Stimulated activated CD4-positive, alpha-beta T cell treated with anti-CD3 and anti-CD28 coated beads, TNF-alpha, amount 100 ng/mL, for 24 hours (primary cell): ENCODE data around the gene PNPLA7.
"Not testable (repeated sequence)": the region's sequence is repeated elsewhere in the genome, so short reads cannot be mapped to it uniquely, and the experiment has no call there.

Experiments
- DNase-seq, 3 experiments: peaks; one replicate each; pipeline ENCODE4 v3.0.0-alpha.2; 2020; ENCODE audit warnings: low read depth in 3 of 3

The PNPLA7 gene

DNA sequence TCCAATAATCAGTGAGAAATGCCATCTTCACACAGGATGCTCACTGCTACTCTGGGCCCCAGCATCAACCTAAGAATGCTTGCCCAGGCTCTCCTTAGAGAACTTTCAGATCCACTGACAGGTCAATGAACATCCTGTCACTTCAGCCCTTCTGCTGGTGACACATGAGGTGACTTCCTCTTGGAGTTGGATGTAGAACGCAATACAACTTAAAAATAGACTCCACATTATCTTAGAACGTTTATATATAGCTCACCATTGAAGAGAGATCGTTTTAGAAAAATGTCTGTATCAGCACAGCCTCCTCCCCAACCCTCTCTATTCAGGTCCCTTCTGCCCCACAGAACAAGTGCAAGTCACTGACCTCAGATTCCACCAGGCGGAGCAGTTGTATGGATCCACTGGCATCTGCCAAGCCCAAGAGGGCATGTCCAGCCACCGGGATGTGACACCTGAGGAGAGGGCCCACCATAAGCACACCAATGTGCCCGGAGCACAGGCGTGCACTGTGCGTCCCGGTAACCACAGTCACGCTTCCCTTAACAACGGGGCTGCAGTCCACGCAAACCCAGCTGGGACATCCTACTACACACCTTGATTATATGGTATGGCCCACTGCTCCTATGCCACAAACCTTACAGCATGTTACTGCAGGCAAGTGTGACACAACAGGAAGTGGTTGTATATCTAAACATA lies 25.7 kb upstream of the PNPLA7 start:
- no peak for DNase-seq

DNA sequence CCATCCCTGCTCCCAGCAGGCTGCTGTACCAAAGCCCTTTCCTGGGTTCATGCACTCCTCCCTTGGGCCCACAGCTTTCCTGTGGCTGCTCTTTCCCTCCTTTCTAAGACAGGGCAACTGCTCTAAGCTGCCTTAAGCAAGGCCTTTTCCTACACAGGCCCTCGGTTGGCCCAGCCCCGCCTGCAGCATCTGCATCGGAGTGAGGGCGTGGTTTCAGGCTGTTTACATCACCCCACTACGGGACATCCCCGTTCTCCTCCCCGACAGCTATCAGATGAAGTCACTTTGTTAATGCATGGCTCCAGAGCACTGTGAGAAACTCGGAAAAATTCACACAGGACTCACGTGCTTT lies 25.1 kb upstream of the PNPLA7 start:
- no peak for DNase-seq

- DNase-seq = no peak
Measured at GRCh38 chr9:137574192-137574591, 24.0 kb upstream of the PNPLA7 start.

DNA sequence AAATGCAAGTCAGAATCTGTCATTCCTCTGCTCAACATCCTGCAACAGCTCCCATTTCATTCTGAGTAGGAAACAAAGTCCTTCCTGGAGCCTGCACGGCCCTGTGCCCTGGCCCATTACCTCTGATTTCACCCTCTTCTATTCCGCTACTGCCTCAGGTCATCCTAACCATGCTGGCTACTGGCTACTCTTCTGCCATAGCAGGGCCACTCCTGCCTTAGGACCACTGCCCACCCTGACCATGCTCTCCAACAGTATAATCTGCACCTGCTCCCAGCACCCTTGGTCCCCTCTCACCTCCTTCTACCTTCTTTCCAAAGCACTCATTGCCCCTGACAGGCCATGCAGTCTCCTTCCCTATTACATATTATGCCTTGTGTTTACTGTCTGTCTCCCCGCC lies 20.4 kb upstream of the PNPLA7 start:
- no peak for DNase-seq

- DNase-seq = no peak
Measured at GRCh38 chr9:137569609-137570203, 19.5 kb upstream of the PNPLA7 start.

- DNase-seq = not testable (repeated sequence)
Measured at GRCh38 chr9:137568445-137568844, 18.2 kb upstream of the PNPLA7 start.

- DNase-seq = no peak
Measured at GRCh38 chr9:137564817-137565411, 14.7 kb upstream of the PNPLA7 start.

DNA sequence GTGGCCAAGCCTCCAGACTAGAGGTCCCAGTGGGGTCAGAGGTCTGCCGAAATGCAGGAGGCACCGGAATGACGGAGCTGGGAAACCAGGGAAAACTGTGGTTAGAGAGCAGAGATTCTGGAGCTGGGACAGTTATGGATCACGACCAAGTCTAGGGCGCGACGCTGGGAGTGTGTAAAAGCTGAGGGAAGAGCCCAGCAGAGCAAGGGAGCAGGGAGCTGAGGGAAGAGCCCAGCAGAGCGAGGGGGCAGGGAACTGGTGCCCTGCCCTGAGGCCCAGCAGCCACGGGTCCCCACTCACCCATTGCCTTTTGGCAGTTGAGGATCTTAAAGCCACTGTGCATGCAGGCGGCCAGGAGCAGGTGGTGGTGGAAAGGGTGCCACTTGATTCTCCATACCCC lies 13.9 kb upstream of the PNPLA7 start:
- no peak for DNase-seq

DNA sequence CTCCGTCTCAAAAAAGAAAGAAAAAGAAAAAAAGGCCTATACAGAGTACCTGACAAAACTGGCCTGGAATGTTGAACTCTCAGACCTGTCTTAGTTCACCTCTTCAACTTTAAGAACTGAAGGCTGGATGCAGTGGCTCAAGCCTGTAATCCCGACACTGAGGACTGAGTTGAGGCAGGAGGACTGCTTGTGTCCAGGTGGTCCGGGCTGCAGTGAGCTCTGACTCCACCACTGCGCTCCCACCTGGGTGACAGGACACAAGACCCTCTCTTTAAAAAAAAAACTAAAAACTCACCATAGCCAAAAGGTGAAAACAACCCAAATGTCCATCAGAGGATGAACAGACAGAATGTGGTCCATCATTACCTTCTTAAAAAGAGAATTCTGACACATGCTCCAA lies 7.9 kb upstream of the PNPLA7 start:
- DNase-seq = no peak

DNA sequence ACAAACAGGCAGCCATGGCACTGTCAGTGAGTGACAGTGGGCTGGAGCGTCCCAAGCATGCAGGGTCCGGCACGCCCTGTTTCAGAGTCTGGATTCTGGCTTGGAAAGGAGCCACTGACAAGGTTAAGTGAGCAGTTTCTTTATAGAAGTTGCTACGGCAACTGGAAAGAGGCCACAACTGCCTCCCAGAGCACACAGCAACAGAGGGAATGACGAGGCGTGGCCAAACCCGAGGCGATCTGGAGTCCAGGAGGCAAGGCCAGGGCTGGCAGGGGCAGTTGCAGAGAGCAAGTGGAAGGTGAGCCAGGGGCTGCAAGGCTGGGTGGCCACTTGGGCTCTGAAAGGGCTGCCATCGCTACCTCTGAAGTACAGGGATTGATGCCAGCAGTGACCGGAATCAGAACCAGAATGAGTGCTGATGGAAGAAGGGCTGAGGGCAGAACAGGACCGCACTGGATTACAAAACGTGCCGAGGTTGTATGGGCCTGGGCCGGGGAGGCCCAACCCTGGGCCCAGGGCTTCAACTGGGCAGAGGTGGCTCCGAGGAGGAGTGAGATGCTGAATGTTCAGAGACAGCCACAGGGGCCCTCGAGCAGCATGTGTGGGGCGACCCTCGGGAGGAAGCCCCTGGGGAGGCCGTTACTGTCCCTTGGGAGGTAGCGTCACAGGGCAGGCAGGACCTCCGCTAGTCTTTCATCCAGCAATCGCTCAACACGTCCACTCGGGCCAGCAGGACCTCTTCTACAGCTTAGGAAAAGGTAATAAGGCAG lies 6.1 kb upstream of the PNPLA7 start:
- DNase-seq = no peak

GRCh38 chr9:137555179-137555578 lies 5.0 kb upstream of the PNPLA7 start:
- no peak for DNase-seq

- DNase-seq = no peak
Measured at GRCh38 chr9:137554349-137554748, 4.1 kb upstream of the PNPLA7 start.

DNA sequence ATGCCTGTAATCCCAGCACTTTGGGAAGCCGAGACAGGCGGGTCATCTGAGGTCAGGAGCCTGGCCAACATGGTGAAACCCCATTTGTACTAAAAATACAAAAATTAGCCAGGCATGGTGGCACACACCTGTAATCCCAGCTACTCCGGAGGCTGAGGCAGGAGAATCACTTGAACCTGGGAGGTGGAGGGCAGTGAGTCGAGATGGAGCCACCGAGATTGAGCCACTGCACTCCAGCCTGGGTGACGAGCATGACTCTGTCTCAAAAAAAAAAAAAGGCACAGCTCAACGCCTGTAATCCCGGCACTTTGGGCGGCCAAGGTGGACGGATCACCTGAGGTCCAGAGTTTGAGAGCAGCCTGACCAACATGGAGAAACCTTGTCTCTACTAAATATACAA lies 3.5 kb upstream of the PNPLA7 start:
- not testable (repeated sequence) for DNase-seq

- DNase-seq = peak in 1 of 3 experiments; percentile 21
Measured at GRCh38 chr9:137552022-137552768, 2.0 kb upstream of the PNPLA7 start.

DNA sequence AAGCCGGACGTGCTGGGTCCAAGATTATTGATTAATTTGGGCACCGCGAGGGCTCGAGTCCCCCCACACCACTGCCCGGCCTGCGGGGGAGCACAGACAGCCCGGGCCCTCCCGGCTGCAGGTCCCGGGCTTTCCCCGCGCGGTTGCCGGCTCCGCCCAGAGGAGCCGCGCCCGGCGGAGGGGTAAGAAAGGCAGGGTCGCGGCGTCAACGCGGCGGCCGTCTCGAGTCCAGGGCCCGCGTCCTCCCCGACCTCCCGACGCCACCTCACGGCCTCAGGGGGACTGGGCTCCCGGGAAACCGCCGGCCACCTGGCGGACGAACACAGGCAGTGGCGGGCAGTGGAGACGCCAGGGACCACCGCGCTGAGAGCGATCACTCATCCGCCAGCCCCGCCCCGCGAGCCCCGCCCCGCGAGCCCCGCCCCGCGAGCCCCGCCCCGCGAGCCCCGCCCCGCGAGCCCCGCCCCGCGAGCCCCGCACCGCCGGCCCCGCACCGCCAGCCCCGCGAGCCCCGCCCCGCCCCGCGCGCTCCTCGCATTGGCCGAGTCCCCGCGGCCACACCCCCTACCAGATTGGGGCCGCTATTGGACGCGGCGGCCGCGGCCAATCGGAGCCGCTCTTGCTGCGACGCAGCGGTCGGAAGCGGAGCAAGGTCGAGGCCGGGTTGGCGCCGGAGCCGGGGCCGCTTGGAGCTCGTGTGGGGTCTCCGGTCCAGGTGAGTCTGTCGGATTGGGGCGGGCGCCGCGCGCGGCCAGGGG lies 1.2 kb upstream of the PNPLA7 start, which contains the start of gene MRPL41:
TSS of gene MRPL41 (plus strand) at position 616 of the 758 bp plus-strand sequence. CDS start 203 bp downstream, outside the sequence.
- DNase-seq = peak; percentile 79 to 89 (median 83)

GRCh38 chr9:137550958-137551263 lies 709 bp upstream of the PNPLA7 start:
- not testable (repeated sequence) for DNase-seq

DNA sequence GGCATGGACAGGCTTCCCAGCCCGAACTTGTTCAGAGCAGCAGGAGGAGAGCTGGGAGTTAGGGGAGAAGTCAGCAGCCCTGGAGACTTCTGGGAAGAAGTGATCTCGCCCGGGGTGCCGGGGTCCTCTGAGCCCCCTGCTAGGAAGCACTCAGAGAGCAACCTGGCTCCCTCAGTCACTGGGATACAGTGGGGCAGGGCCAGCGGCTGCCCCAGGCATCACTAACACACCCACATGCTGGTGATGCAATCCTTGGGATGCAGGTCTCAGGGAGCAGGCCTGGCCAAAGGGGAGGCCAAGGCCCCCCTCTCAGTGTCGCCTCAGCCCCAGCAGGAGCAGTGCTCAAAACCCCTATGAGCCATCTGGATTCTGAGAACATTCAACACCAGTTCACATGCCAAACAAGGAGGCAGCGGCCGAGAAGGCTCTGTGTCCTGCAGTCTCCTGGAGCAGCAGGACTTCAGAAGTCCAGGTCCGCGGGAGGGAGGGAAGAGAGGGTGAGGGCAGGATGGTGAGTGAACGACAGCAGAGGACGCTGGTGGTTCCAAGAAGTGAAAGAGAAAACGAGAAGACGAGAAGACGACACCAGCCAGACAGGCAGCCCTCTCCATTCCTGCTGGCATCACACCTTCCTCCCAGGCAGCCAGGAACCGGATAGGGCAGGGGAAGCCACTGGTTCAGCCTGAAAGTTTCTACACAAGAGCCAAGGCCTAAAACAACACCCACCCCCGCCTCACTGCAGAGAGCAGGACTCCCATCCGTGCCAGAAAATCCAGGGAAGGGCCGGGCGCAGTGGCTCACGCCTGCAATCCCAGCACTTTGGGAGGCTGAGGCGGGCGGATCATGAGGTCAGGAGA lies 2.3 kb downstream of the PNPLA7 start:
- no peak for DNase-seq

DNA sequence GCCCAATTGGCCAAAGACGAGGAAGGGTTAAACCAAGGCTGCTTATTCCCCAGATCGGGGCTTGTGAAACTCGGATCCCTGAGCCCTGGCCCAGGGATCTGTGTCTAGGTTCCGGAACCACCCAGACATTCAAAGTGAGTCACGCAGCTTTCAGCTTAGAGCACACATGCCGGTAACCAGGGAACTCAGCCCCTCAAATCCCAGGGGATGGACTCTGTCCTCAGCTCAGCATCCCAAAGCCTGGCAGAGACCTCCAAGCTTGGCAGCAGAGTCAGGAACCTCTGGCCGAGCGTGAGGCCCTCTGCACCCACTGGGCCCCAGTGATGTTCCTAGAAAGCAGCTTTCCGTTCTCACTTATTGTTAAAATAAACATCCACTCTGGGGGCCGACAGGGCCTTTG lies 5.1 kb downstream of the PNPLA7 start:
- no peak for DNase-seq

- no peak for DNase-seq
Measured at GRCh38 chr9:137544176-137544760, 5.9 kb downstream of the PNPLA7 start.
